HG02678 (cell line): ENCODE measurements around the gene SLC25A18.

Source experiments
- ATAC-seq: cut with Tn5 transposase; IDR thresholded peaks from one replicate; pipeline ENCODE4 v1.9.1; 2021; ENCODE audit warnings: mild to moderate bottlenecking, moderate library complexity; ENCODE audit not compliant: unreplicated experiment

Gene SLC25A18

GRCh38 chr22:17569971-17570511 is 6.7 kb downstream of the SLC25A18 start:
- ATAC-seq: no peak

GRCh38 chr22:17570851-17571631 is 7.7 kb downstream of the SLC25A18 start:
- ATAC-seq: no peak

GRCh38 chr22:17575151-17575550 is 11.9 kb downstream of the SLC25A18 start:
- no peak for ATAC-seq

GRCh38 chr22:17575681-17576080 is 12.4 kb downstream of the SLC25A18 start:
- ATAC-seq: no peak

GRCh38 chr22:17576470-17576869 is 13.2 kb downstream of the SLC25A18 start:
- no peak for ATAC-seq

GRCh38 chr22:17578136-17578754 is 14.9 kb downstream of the SLC25A18 start:
- ATAC-seq: no peak

GRCh38 chr22:17579535-17579981 is 16.3 kb downstream of the SLC25A18 start:
- no peak for ATAC-seq

GRCh38 chr22:17580441-17581031 is 17.2 kb downstream of the SLC25A18 start:
- ATAC-seq: no peak

- no peak for ATAC-seq
These were observed 17.8 kb downstream of the SLC25A18 start for GRCh38 chr22:17581056-17581455.

- no peak for ATAC-seq
These were observed 18.3 kb downstream of the SLC25A18 start for GRCh38 chr22:17581631-17582030.

- ATAC-seq: no peak
These were observed 19.9 kb downstream of the SLC25A18 start for GRCh38 chr22:17583151-17583550.

- ATAC-seq: no peak
These were observed 23.6 kb downstream of the SLC25A18 start for GRCh38 chr22:17586831-17587440.

GRCh38 chr22:17587629-17588028 is 24.3 kb downstream of the SLC25A18 start:
- ATAC-seq: no peak

GRCh38 chr22:17588606-17589005 is 25.3 kb downstream of the SLC25A18 start:
- ATAC-seq: no peak

GRCh38 chr22:17589810-17590375 is 26.6 kb downstream of the SLC25A18 start:
- no peak for ATAC-seq

GRCh38 chr22:17590586-17590985 is 27.3 kb downstream of the SLC25A18 start:
- no peak for ATAC-seq

GRCh38 chr22:17592201-17592600 is 28.9 kb downstream of the SLC25A18 start:
- ATAC-seq: no peak

- no peak for ATAC-seq
These were observed 32.9 kb downstream of the SLC25A18 start for GRCh38 chr22:17596226-17596625.

- ATAC-seq: no peak
These were observed 33.9 kb downstream of the SLC25A18 start for GRCh38 chr22:17597217-17597616.

GRCh38 chr22:17598318-17598717 is 35.0 kb downstream of the SLC25A18 start:
- no peak for ATAC-seq

GRCh38 chr22:17601031-17601430 is 37.7 kb downstream of the SLC25A18 start:
- no peak for ATAC-seq
